GM21737 (cell line): Measurements from ENCODE around the gene RNU5D-1.
"Not testable (repeated sequence)": the region's sequence is repeated elsewhere in the genome, so short reads cannot be mapped to it uniquely, and the experiment has no call there.

Experiments
- ATAC-seq: cut with Tn5 transposase; IDR thresholded peaks from one replicate; pipeline ENCODE4 v1.9.1; 2021; ENCODE audit warnings: mild to moderate bottlenecking, moderate library complexity; ENCODE audit not compliant: unreplicated experiment

The RNU5D-1 gene

GRCh38 chr1:44701141-44701573 lies 29.8 kb downstream of the RNU5D-1 start:
- ATAC-seq, result no peak

- no peak for ATAC-seq
These were observed 30.4 kb downstream of the RNU5D-1 start for GRCh38 chr1:44700573-44700972.

GRCh38 chr1:44699375-44699774 lies 31.6 kb downstream of the RNU5D-1 start:
- not testable (repeated sequence) for ATAC-seq

- no peak for ATAC-seq
These were observed 32.8 kb downstream of the RNU5D-1 start for GRCh38 chr1:44698138-44698537.

- no peak for ATAC-seq
These were observed 34.1 kb downstream of the RNU5D-1 start for GRCh38 chr1:44696789-44697345.

- no peak for ATAC-seq
These were observed 34.9 kb downstream of the RNU5D-1 start for GRCh38 chr1:44696101-44696500.

- no peak for ATAC-seq
These were observed 35.3 kb downstream of the RNU5D-1 start for GRCh38 chr1:44695671-44696070.

- ATAC-seq, result peak; percentile 60
These were observed 36.0 kb downstream of the RNU5D-1 start for GRCh38 chr1:44694863-44695478.

GRCh38 chr1:44693900-44694299 lies 37.1 kb downstream of the RNU5D-1 start:
- ATAC-seq, result no peak

- ATAC-seq, result no peak
These were observed 37.8 kb downstream of the RNU5D-1 start for GRCh38 chr1:44693159-44693558.

- ATAC-seq, result no peak
These were observed 41.6 kb downstream of the RNU5D-1 start for GRCh38 chr1:44689447-44689765.

GRCh38 chr1:44688760-44689446 lies 42.1 kb downstream of the RNU5D-1 start:
- no peak for ATAC-seq

- ATAC-seq, result no peak
These were observed 45.1 kb downstream of the RNU5D-1 start for GRCh38 chr1:44685881-44686280.

- ATAC-seq, result no peak
These were observed 45.8 kb downstream of the RNU5D-1 start for GRCh38 chr1:44685218-44685617.

- ATAC-seq, result peak; percentile 79
These were observed 46.4 kb downstream of the RNU5D-1 start for GRCh38 chr1:44684525-44684924.

GRCh38 chr1:44682883-44683265 lies 48.1 kb downstream of the RNU5D-1 start:
- no peak for ATAC-seq

- no peak for ATAC-seq
These were observed 48.8 kb downstream of the RNU5D-1 start for GRCh38 chr1:44681905-44682882.
